Colonic mucosa (tissue), 4 donors: Measurements from ENCODE around the gene USP22. TPM values are rescaled to one million over a fixed set of nuclear protein-coding genes. Genes with fewer than 3 reads are reported as not detected.

Experiments
- DNase-seq: peaks from one replicate; pipeline ENCODE4 v3.0.0-alpha.2; 2020
- H3K27ac ChIP-seq: fragments of 200-600 bp; one replicate; pipeline ENCODE4 v1.8.0; 2021
- H3K27me3 ChIP-seq: fragments of 200-600 bp; one replicate; pipeline ENCODE4 v1.8.0; 2021
- H3K36me3 ChIP-seq: fragments of 200-600 bp; one replicate; pipeline ENCODE4 v1.8.0; 2021
- H3K4me1 ChIP-seq: fragments of 200-600 bp; one replicate; pipeline ENCODE4 v1.8.0; 2021; ENCODE audit warnings: mild to moderate bottlenecking
- H3K4me3 ChIP-seq: fragments of 200-600 bp; one replicate; pipeline ENCODE4 v1.8.0; 2021
- H3K9ac ChIP-seq, 2 donors: one replicate each; pipeline ENCODE4 v1.7.0; 2013; ENCODE audit warnings: control low read depth in 2 of 2, low read depth in 2 of 2, low read length in 2 of 2
- H3K9me3 ChIP-seq: fragments of 200-600 bp; one replicate; pipeline ENCODE4 v1.8.0; 2021
- intact Hi-C: fragments of 100-400 bp; cut with DNase I; formaldehyde crosslinking; loops from one replicate; pipeline ENCODE4 v1.14.1; 2022
- total RNA-seq, 2 donors: library from RNA; stranded (reverse); fragmentation: NEBNext Ultra II Directional in 1 of 2; extraction: Animal tissue kit (Norgen Biotek cat#: 25700) in 1 of 2; gene quantifications; one replicate each; pipeline ENCODE4 v1.2.1, GENCODE V29; 2021
- TF ChIP-seq, protein P1 (sequence below): fragments of 200-600 bp; IDR thresholded peaks from one replicate; pipeline ENCODE4 v1.8.0; 2022; ENCODE audit warnings: antibody characterized with exemption, mild to moderate bottlenecking
- donor health status: healthy.
- donor health status: DM: no; HTN: no; CAD: no.
- donor health status: DM: no; HTN: no; CAD: no.

Gene USP22
- total RNA-seq, 2 donors from 2014 or later: 174 to 190 TPM

DNA sequence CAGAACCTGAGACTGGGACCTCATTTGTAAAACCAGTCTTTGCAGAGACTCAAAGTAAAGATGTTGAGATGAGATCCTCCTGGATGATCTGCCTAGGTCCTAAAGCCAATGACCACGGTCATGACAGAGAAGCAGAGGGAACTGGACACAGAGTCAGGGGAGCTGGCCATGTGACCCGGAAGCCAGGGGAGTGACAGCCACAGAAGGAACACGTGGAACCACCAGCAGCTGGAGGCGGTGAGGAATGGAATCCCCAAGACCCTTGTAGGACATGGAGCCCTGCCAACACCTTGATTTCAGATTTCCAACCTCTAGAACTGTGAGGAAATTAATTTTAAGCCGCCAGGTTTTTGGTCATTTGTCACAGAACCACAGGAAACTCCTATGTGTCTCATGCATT lies 37.0 kb downstream of the USP22 start:
- Histone ChIP-seq H3K27me3 (no peaks in the 10 kb centered on the region), H3K9ac (no peak overlapping the region), H3K36me3 (peaks cover 57% of the 10 kb centered on the region), H3K9me3 (no peaks in the 10 kb centered on the region), H3K27ac (no peak overlapping the region), H3K4me1 (no peaks in the 10 kb centered on the region), H3K4me3 (no peak overlapping the region)
- DNase-seq: no peak
- TF ChIP-seq, protein P1, sequence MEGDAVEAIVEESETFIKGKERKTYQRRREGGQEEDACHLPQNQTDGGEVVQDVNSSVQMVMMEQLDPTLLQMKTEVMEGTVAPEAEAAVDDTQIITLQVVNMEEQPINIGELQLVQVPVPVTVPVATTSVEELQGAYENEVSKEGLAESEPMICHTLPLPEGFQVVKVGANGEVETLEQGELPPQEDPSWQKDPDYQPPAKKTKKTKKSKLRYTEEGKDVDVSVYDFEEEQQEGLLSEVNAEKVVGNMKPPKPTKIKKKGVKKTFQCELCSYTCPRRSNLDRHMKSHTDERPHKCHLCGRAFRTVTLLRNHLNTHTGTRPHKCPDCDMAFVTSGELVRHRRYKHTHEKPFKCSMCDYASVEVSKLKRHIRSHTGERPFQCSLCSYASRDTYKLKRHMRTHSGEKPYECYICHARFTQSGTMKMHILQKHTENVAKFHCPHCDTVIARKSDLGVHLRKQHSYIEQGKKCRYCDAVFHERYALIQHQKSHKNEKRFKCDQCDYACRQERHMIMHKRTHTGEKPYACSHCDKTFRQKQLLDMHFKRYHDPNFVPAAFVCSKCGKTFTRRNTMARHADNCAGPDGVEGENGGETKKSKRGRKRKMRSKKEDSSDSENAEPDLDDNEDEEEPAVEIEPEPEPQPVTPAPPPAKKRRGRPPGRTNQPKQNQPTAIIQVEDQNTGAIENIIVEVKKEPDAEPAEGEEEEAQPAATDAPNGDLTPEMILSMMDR: no peak
- intact Hi-C loops: no loop called here

DNA sequence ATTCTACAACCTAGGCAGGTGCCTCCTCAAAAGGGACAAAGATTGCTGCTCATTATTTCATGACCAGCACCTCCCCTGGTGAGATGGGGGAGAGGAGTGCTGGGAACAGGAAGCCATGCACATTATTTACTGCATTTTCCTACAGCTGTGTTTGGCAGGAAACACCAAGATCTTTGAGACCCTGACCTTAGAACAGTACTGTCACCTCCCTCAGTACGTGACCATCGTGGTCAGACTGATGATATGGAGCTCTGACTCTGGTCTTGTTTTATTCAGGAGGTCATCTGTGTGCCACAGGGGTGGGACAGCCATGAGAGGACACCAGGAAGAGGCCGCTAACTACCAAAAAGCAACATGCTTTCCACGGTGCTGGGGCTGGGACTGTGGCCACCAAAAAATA lies 37.4 kb downstream of the USP22 start:
- Histone ChIP-seq H3K27me3 (no peaks in the 10 kb centered on the region), H3K4me3 (no peak overlapping the region), H3K4me1 (no peaks in the 10 kb centered on the region), H3K9me3 (no peaks in the 10 kb centered on the region), H3K36me3 (peaks cover 57% of the 10 kb centered on the region), H3K27ac (no peak overlapping the region), H3K9ac (no peak overlapping the region)
- TF ChIP-seq, protein P1: no peak
- intact Hi-C loops: no loop called here
- DNase-seq: no peak

DNA sequence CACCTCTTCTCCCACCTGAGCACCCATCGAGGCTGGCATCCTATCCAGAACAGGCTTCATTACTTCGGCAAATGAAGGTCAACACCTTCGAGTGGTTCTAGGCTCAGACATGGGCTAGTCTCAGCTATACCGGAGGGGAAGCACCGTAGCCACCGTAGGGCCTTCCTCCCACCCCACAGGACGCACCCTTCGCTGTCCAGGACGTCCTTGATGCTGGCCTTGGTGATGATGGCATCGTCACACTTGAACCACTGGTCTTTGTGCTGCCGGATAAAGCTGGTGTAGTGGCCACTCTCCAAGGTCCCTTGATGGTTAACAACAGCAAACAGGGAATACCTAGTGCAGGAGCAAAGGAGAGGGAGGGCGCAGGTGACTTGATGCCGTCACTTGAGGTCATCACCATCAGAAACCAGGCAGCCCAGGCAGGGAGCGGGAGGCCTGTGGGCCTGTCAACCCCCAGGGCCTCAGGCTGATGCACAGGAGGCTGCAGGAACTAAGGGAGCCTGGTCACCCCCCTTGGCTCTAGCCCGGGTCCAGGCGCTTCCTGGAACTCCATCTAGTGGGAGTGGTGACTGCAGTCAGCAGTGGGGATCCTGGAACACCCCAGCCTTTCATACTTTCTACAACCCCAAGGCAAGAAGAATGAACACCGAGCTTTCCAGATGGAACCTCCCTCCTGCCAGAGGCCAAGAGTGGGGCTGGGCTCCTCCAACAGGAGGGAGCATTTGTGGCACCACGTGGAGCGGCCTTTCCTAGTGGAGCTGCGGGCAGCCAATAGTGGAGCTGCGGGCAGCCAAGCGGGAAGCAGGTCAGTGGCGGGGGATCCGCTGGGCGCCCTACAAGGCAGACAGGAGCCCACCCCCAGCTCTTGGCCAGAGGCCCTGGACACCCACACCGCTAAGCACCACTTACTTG lies 38.5 kb downstream of the USP22 start:
- Histone ChIP-seq H3K9me3 (no peaks in the 10 kb centered on the region), H3K27me3 (no peaks in the 10 kb centered on the region), H3K4me3 (no peak overlapping the region), H3K4me1 (no peaks in the 10 kb centered on the region), H3K9ac (no peak overlapping the region), H3K27ac (no peak overlapping the region), H3K36me3 (peaks cover 46% of the 10 kb centered on the region)
- intact Hi-C loops: no loop called here
- DNase-seq: no peak
- TF ChIP-seq, protein P1: no peak

DNA sequence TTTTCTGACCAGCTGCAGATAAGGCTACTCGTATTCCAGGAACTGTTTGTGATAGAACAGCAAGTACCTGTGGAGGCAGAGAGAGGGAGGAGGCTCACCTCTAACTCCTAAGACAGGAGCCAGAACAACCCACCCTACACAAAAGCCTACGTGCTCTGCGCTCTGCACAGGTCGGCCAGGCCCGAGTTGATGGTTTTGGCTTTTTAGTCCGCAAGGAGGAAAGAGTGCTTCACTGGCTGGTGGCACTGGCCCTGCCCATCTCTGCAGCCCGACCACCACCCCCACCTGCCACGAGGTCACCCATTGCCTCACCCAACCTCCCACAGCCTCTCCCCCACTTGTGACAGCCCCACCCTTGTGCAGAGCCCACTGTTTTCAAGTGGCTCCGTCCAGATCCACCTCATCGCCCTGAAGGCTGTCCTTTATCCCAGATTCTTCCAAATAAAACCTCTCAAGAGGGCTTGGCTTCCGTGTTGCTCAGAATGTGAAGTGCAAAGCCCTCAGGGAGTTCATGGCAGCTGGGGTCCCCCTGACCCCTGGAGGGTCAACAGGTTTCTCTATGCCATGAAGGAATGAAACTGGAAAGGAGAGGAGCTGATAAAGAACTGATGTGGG lies 39.7 kb downstream of the USP22 start:
- peaks cover 38% of the 10 kb centered on the region for H3K36me3 ChIP-seq
- no peaks in the 10 kb centered on the region for H3K9me3 ChIP-seq
- no peak for DNase-seq
- H3K4me1 ChIP-seq: no peaks in the 10 kb centered on the region
- no peak overlapping the region for H3K4me3 ChIP-seq
- no peak overlapping the region for H3K27ac ChIP-seq
- intact Hi-C loops: no loop called here
- TF ChIP-seq, protein P1: no peak
- no peak overlapping the region for H3K9ac ChIP-seq
- H3K27me3 ChIP-seq: no peaks in the 10 kb centered on the region

DNA sequence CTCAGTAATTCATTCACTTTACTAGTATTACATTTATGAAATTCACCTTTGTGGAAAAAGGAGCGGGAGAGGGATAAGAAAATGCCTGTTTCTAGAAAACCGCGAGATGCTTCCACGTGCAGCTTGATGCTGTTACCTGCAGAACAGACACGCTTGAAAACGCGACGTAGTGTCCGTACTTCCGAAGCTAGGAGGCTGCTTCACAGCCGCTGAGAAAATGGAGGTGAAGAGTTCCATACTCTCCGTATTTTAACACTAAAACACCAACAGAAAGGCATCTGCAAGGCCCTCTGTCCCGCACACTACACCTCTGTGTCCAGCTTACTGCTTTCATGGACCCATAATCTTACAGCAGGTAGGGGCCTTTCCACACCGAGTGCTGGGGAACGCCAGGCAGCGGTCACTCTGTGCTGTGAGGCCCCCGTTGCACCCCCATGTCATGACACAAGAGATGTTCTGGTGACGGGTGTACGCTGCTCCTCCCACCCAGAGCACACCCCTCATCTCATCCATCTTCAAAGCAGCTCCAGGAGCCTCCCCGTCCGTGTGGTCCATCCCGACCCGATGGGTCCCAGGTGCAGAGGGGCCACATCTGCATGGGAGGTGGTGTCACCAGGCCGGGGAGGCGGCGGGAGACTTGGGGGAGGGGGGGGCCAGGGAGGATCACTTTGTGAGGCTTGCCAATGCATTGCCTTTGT lies 40.4 kb downstream of the USP22 start:
- Histone ChIP-seq H3K36me3 (peaks cover 33% of the 10 kb centered on the region), H3K4me3 (no peak overlapping the region), H3K9ac (no peak overlapping the region), H3K27ac (no peak overlapping the region), H3K27me3 (no peaks in the 10 kb centered on the region), H3K4me1 (no peaks in the 10 kb centered on the region), H3K9me3 (no peaks in the 10 kb centered on the region)
- TF ChIP-seq, protein P1: no peak
- DNase-seq: no peak
- intact Hi-C loops: no loop called here
